SK-N-SH treated with all-trans-retinoic acid at 6 μM for 48 hours (cell line): Measurements from ENCODE around the gene MTREX.

Source experiments
- ATAC-seq: fragments of 200-7000 bp; cut with Tn5 transposase; 3 replicates; pipeline ENCODE4 v1.9.1; 2020; ENCODE audit warnings: mild to moderate bottlenecking, moderate library complexity
- ARNTL ChIP-seq: fragments of 450-650 bp; formaldehyde crosslinking; IDR thresholded peaks from 2 replicates; pipeline ENCODE4 v1.5.0; 2020; ENCODE audit warnings: low read depth, mild to moderate bottlenecking, moderate library complexity, borderline replicate concordance
- BACH2 ChIP-seq: fragments of 250-450 bp; sonication (Bioruptor Pico); IDR thresholded peaks from 2 replicates; pipeline ENCODE4 v1.9.0; 2021; ENCODE audit warnings: mild to moderate bottlenecking, borderline replicate concordance
- CREB5 ChIP-seq: fragments of 250-450 bp; sonication (Bioruptor Pico); IDR thresholded peaks from 2 replicates; pipeline ENCODE4 v1.5.1; 2020; ENCODE audit warnings: low read depth, mild to moderate bottlenecking, moderate library complexity
- CSDC2 ChIP-seq: fragments of 250-450 bp; sonication (Bioruptor Pico); IDR thresholded peaks from 2 replicates; pipeline ENCODE4 v1.5.0; 2020; ENCODE audit warnings: mild to moderate bottlenecking, moderate library complexity
- CSRNP3 ChIP-seq: fragments of 250-450 bp; sonication (Bioruptor Pico); IDR thresholded peaks from 2 replicates; pipeline ENCODE4 v1.5.1; 2021; ENCODE audit warnings: mild to moderate bottlenecking, moderate library complexity
- ESRRG ChIP-seq: fragments of 250-450 bp; sonication (Bioruptor Pico); IDR thresholded peaks from 2 replicates; pipeline ENCODE4 v1.6.1; 2021; ENCODE audit warnings: mild to moderate bottlenecking
- GLIS3 ChIP-seq: fragments of 250-450 bp; sonication (Bioruptor Pico); IDR thresholded peaks from 2 replicates; pipeline ENCODE4 v1.5.0; 2020; ENCODE audit warnings: mild to moderate bottlenecking, moderate library complexity
- ISL1 ChIP-seq: fragments of 250-450 bp; sonication (Bioruptor Pico); IDR thresholded peaks from 2 replicates; pipeline ENCODE4 v2.1.2; 2022; ENCODE audit warnings: mild to moderate bottlenecking, moderate library complexity
- OSR1 ChIP-seq: fragments of 250-450 bp; sonication (Bioruptor Pico); IDR thresholded peaks from 2 replicates; pipeline ENCODE4 v1.8.0; 2022; ENCODE audit warnings: moderate library complexity, mild to moderate bottlenecking, inconsistent platforms
- PATZ1 ChIP-seq: fragments of 250-450 bp; sonication (Bioruptor Pico); IDR thresholded peaks from 2 replicates; pipeline ENCODE4 v1.8.0; 2020; ENCODE audit warnings: mild to moderate bottlenecking, moderate library complexity, borderline replicate concordance
- POU6F1 ChIP-seq: fragments of 250-450 bp; sonication (Bioruptor Pico); IDR thresholded peaks from 2 replicates; pipeline ENCODE4 v1.8.0; 2021; ENCODE audit warnings: low read depth, mild to moderate bottlenecking, moderate library complexity, borderline replicate concordance
- PPARA ChIP-seq: fragments of 250-450 bp; sonication (Bioruptor Pico); IDR thresholded peaks from 2 replicates; pipeline ENCODE4 v1.5.0; 2020; ENCODE audit warnings: mild to moderate bottlenecking, borderline replicate concordance
- RARB ChIP-seq: fragments of 250-450 bp; sonication (Bioruptor Pico); IDR thresholded peaks from 2 replicates; pipeline ENCODE4 v1.8.0; 2021; ENCODE audit warnings: mild to moderate bottlenecking, moderate library complexity
- SNAI2 ChIP-seq: fragments of 250-450 bp; sonication (Bioruptor Pico); IDR thresholded peaks from 2 replicates; pipeline ENCODE4 v1.5.0; 2020; ENCODE audit warnings: mild to moderate bottlenecking, moderate library complexity
- TCF4 ChIP-seq: fragments of 250-450 bp; sonication (Bioruptor Pico); IDR thresholded peaks from 2 replicates; pipeline ENCODE4 v1.8.0; 2021; ENCODE audit warnings: mild to moderate bottlenecking, moderate library complexity, borderline replicate concordance
- TOX ChIP-seq: fragments of 250-450 bp; sonication (Bioruptor Pico); IDR thresholded peaks from 2 replicates; pipeline ENCODE4 v1.8.0; 2021; ENCODE audit warnings: mild to moderate bottlenecking, moderate library complexity, borderline replicate concordance
- TSHZ2 ChIP-seq: fragments of 250-450 bp; sonication (Bioruptor Pico); IDR thresholded peaks from 2 replicates; pipeline ENCODE4 v1.5.0; 2020; ENCODE audit warnings: mild to moderate bottlenecking, moderate library complexity
- ZC3H10 ChIP-seq: fragments of 250-450 bp; sonication (Bioruptor Pico); IDR thresholded peaks from 2 replicates; pipeline ENCODE4 v1.5.1; 2021; ENCODE audit warnings: mild to moderate bottlenecking, moderate library complexity
- ZFP3 ChIP-seq: fragments of 250-450 bp; sonication (Bioruptor Pico); IDR thresholded peaks from 2 replicates; pipeline ENCODE4 v1.5.0; 2020; ENCODE audit warnings: mild to moderate bottlenecking, moderate library complexity
- ZNF565 ChIP-seq: fragments of 450-650 bp; formaldehyde crosslinking; conservative IDR thresholded peaks from 2 replicates; pipeline ENCODE4 v1.5.0; 2020; ENCODE audit warnings: low read depth, mild to moderate bottlenecking, moderate library complexity

The MTREX gene

GRCh38 chr5:55325621-55326020 lies 17.8 kb downstream of the MTREX start:
- ATAC-seq, result no peak
- TF ChIP-seq CSDC2 (CRISPR knock-in tag) (no peak), CSRNP3 (CRISPR knock-in tag) (no peak)

GRCh38 chr5:55327281-55327680 lies 19.5 kb downstream of the MTREX start:
- TF ChIP-seq TCF4 (CRISPR knock-in tag) (no peak), TSHZ2 (CRISPR knock-in tag) (no peak), ISL1 (CRISPR knock-in tag) (no peak), ZC3H10 (no peak), POU6F1 (CRISPR knock-in tag) (no peak), TOX (CRISPR knock-in tag) (no peak), RARB (CRISPR knock-in tag) (no peak), CSDC2 (CRISPR knock-in tag) (no peak), CSRNP3 (CRISPR knock-in tag) (no peak), SNAI2 (CRISPR knock-in tag) (no peak)

GRCh38 chr5:55331321-55331720 lies 23.5 kb downstream of the MTREX start:
- no peak for ATAC-seq
- TF ChIP-seq OSR1 (CRISPR knock-in tag) (no peak), ESRRG (CRISPR knock-in tag) (no peak), ZNF565 (no peak), CREB5 (CRISPR knock-in tag) (no peak), ARNTL (CRISPR knock-in tag) (no peak), TSHZ2 (CRISPR knock-in tag) (no peak), GLIS3 (CRISPR knock-in tag) (no peak), RARB (CRISPR knock-in tag) (no peak), PPARA (CRISPR knock-in tag) (no peak), BACH2 (no peak), PATZ1 (no peak), ZC3H10 (no peak), ZFP3 (CRISPR knock-in tag) (no peak)

More at GRCh38 chr5:55327281-55327680, 19.5 kb downstream of the MTREX start:
- no peak for ATAC-seq
